Left renal cortex interstitium (tissue), 4 donors: ENCODE results near the gene IFNG-AS1. TPM values are rescaled to one million over a fixed set of nuclear protein-coding genes. Genes with fewer than 3 reads are reported as not detected.

Experiments
- DNase-seq, 4 donors: peaks; one replicate each; pipeline ENCODE4 v3.0.0-alpha.2; 2013; ENCODE audit warnings: low read depth in 4 of 4, low spot score in 2 of 4, missing footprints in 1 of 4
- polyA plus RNA-seq, 4 donors: library from polyadenylated mRNA; unstranded; fragments of 120-200 nt; gene quantifications; one replicate each; pipeline ENCODE4 v1.2.1, GENCODE V29; 2013; ENCODE audit not compliant: insufficient read length in 4 of 4

The IFNG-AS1 gene
- under 1 TPM in 3 of 4 donors, not detected in 1; 0.08 to 0.27 (median 0.16) TPM for polyA plus RNA-seq

- DNase-seq = no peak
These were observed at the start of gene IFNG-AS1 for GRCh38 chr12:67989184-67989920. Gene IFNG-AS1 (plus strand): TSS chr12:67989447.

DNA sequence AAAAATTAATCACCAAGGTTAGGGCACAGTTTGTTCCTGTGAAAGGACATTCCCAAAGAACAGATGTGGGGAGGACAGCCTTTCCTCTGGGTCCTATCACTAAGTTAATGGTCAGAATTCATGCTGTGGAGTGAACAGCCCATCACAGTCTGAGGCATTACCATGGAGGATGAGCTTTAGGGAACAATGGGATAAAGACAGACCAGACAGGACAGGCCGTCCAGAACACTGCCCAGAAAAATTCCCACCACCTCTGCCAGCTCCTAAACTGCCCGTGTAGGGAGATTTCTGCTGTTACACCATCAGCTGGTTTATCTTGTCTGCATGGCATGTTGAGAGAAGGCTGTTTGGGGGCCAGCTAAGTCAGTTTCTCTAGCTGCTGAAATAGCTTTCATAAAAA is 49.6 kb upstream of the IFNG-AS1 start:
- no peak for DNase-seq

GRCh38 chr12:67940780-67941243 is 48.4 kb upstream of the IFNG-AS1 start:
- no peak for DNase-seq

GRCh38 chr12:67942724-67943123 is 46.5 kb upstream of the IFNG-AS1 start:
- DNase-seq = no peak

DNA sequence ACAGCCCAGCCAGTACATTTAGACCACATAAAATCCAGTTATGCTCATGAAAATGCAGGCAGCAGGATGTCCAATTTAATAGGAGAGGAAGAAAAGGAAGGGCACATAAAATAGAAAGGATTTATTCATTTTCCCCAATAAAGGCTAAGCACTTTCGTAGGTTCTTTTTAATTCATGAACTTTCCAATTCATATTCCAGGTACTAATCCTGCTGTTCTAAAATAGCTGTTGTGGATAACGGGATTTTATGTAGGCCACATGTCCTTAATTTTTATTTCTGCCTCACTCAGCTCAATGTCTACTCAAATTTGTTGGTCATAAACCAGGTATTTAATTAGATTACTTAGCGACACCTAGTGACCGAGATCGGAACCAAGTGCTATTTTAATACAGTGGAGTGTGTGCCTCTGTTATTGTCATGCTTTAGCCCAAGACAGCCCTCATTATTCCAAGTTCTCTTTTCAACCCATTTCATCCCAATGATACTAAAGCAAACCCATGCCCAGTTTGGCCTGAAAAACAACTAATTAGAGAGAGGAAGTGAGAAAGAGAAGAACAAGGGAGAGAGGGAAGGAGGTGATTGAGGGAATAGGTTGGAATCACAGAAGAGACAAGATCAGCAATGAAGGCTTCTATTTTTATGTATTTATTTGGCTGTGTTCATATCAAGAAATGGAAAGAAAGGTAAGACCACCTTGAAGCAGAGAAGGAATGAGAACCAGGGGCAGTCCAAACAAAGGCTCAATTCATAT is 45.9 kb upstream of the IFNG-AS1 start:
- DNase-seq = peak; percentile 41 to 72 (median 67)

DNA sequence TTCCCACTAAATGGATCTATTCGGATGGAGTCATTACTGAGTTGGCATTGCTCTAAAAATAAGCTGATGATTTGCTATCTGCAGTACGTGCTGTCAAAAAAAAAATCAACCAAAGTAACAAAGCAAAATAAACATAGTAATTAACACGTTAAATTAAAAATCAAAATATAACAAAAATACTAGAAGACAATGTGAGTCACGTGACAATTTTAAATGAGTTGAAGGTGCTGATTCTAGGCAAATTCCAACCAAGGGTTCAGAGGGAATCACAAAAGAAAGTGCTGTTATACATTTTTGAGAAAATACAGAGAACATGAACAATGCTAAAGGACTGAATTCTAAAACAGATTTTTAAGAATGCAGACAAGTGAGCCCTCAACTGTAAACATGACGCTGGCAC is 45.2 kb upstream of the IFNG-AS1 start:
- DNase-seq = no peak

GRCh38 chr12:67952787-67953186 is 36.5 kb upstream of the IFNG-AS1 start:
- DNase-seq = no peak

DNA sequence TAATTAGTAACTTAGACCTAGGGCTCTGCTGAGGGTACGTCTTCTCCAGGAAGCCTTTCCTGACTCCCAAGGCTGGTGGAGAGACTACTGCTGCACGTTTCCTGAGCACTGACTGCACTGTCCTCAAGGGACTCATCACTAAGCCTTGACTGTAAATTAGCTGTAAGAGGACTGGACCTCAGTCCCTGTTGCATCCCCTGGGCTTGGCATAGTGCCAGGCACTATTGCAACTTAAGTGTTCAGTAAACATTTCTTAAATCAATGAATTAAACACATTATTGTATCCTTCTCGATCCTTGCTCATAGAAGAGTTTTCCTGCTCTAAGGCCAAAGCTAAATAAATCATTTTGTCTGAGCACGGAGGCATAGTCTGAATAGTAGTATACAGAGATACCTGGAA is 31.9 kb upstream of the IFNG-AS1 start:
- DNase-seq = no peak

GRCh38 chr12:67958187-67958586 is 31.1 kb upstream of the IFNG-AS1 start:
- no peak for DNase-seq

DNA sequence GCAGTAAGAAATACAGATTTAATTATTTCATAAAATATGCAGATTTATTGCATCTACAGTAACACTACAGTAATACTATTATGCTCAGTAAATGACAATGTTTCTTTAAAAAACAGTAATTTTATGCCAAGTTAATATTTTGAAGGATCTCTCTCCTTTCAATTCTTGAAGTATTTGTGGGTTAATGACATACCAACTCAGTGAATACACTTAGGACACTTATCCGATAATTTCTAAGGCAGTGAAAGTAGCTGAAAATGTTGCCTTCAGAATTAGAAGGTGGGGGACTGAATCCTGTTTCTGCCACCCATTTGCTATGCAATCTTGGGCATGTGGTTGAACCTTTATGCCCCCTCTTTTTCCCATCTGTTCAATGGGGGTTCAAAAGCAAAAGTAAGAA is 24.8 kb upstream of the IFNG-AS1 start:
- DNase-seq = no peak

GRCh38 chr12:67966560-67966959 is 22.7 kb upstream of the IFNG-AS1 start:
- no peak for DNase-seq

DNA sequence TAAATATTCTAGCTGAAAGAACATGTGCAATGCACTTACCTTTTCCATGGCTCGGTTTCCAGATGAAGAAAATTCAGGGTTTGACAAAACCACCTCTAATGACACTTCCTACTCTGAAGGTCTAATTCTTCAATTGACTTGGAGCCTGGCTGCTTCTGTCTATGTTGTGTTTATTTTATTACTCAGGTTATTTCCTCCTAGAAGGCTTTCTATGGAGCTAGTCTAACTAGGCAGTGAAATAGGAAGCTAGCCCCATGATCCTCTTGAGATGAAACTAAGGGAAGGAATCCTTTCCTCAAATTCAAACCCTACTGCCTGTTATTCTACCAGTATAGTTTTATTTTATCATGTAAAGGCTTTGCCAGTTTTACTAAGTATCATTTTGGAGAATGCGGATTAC is 20.9 kb upstream of the IFNG-AS1 start:
- DNase-seq = no peak

DNA sequence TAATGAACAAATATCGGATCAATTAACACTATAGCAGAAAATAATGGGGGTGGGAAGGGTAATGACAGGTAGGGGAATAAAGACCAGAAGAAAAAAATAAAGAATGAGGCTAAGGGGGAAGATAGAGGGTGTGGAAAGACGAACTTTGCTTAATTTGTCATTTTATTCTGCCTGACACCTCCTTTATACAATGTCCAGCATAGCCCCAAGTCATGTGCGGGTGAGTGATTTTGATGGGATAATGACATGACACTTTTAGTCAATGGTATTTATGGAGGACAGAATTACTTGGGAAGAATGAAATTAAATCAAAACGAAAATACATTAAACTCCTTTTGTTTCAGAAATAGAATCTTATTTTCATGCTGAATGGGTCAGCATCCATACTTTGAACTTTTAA is 20.5 kb upstream of the IFNG-AS1 start:
- no peak for DNase-seq

DNA sequence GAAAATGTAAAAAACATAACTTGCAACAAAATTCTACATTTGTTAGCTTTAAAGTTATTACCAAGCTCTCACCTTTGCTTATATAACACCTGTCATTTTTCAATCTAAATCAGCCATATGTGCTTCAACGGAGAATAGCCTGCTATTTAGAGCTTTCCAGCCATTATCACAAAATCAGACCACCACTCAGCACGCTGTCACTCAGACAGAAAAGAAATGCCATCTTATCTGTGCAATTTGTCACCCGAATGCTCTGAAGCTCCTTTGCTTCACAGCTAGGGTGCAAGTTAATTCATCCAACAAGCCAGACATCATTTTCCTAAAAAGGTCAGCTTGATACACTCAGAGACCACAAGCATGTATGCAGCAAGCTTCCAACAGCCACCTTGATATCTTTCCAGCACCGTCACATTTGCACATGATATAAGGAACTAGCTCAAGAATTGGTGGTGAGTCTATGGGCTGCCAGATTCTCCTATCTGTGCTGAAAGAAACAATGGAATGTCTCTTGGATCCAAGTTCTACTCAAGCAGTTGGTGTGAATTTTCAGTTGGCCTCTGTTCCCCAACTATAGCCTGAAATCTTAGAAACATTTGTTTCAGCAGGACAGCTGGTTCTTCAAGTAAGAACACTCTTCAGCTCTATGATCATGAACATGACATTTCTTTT is 20.0 kb upstream of the IFNG-AS1 start:
- no peak for DNase-seq

DNA sequence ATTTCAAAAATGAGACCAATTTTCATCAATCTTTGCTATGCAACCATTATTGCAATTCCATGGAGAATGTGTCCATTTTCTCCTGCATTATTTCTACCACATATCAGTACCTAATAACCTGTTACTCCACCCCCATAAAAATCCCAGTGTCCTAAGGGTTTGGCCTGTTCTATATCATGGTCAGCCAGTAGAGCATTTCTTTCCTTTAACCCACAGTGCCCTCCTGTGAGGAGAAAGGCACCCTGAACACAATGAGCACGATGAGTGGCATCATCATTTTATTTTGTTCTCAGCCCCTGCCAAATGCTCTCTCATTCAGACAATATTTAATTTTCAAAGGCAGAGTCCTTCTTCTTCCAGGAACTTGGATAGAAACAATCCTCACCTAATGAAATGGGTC is 11.6 kb upstream of the IFNG-AS1 start:
- no peak for DNase-seq

DNA sequence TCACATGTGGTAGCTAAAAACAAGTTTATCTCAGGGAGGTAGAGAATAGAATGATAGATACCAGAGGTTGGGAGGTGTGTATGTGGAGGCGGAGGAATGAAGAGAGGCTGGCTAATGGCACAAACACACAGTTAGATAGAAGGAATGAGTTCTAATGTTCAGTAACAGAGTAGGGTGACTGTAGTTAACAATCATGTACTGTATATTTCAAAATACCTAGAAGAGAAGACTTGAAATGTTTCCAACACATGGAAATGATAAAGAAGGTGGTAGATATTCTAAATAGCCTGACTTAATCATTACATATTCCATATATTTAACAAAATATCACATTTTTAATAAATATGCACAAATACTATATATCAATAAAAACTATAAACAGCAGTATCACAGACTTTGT is 8.9 kb upstream of the IFNG-AS1 start:
- DNase-seq = no peak

DNA sequence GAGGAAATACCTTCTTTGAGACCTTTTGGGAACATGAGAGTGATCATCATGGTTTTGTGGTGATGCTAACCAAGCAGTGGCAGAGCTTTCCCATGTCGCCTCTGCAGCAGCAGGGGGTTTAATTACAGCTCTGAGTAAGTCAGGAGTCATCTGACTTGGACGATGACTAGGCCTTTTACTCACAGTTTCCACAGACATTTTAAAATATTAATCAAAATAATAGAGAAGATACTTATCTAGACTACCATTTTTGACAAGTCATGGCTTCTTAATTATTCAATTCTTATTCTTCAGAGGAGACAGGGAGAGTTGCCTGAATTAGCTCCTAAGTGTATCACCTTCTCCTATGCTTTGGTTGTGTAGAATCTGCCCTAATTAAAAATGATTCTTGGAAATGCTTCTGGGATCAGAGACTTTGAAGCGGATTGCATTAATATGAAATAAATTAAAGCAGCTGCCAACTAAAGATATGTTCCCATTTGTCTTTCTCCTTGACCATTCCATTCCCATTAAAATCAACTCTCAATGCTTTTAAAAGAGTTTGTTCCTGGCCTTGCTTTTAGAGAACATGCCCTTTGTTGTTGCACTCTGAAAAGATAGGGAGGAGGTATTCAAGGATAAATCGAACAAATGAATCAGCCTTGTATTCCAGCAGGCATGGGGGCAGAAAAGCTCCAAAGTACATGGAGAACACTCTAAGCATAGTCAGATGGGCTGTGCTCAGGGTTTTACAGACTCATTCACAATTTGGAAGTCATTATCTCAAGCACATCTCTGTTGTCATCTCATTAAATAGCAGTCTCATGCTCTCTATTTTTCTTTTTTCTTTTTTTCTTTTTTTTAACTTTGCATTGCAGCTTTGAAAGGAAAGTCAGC is 7.7 kb upstream of the IFNG-AS1 start:
- no peak for DNase-seq

DNA sequence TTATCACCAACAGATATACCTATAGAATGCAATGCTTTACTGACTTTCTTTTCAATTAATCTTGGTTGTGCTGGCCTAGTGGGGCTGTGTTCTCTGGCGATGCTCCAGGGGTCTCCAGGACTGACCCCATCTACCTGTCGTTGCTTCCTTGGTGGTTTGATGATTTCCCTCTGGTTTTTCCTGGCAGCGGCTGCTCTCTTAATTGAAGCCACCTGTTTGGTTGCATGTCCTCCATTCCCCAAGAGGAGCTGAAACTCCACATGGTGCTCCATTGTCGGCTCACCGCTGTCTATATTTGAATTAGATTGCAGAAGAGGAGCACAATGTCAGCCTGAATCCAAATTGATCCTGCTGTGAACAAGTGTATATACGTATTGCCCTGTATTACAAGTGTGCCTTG is 7.1 kb upstream of the IFNG-AS1 start:
- DNase-seq = no peak

DNA sequence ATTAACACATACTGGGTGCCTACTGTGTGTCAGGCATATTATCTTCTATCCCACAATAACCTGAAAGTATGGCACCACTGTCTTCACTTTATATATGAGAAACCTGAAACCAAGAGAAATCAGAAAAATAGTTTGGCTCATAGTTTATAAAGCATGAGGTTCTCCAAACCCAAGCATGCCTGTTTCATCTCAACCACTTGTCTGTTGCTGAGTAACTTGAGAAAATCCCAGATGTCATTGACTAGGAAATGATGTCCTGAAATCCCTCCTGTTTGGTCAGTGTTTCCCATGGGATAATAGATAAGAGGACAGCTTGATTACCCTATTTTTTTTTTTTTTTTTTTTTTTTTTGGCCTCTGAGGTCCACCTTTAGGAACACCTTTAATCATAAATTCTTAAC is 2.6 kb upstream of the IFNG-AS1 start:
- no peak for DNase-seq

- DNase-seq = no peak
These were observed 636 bp upstream of the IFNG-AS1 start for GRCh38 chr12:67988601-67989021.
